ENCODE data around the gene SLC2A6. TPM values are rescaled to one million over a fixed set of nuclear protein-coding genes. Genes with fewer than 3 reads are reported as not detected.

The SLC2A6 gene
- total RNA-seq, 1 donor from 2014 or later, result 8.4 TPM

GRCh38 chr9:133421615-133422542 lies 57.0 kb downstream of the SLC2A6 start, which contains the start of gene ADAMTS13:
ADAMTS13 (plus strand) TSS chr9:133422367; CDS start chr9:133422444, 77 bp downstream.
- Mint-ChIP-seq H3K4me1 (ENCODE audit: unreplicated experiment) (peaks cover 20% of the 10 kb centered on the region), H3K4me3 (ENCODE audit: unreplicated experiment) (no peak within 1 kb of the TSS), H3K27me3 (ENCODE audit: unreplicated experiment) (peaks cover 3% of the 10 kb centered on the region), H3K36me3 (ENCODE audit: unreplicated experiment) (no peaks in the 10 kb centered on the region), H3K27ac (ENCODE audit: unreplicated experiment) (no peak within 1 kb of the TSS), H3K9me3 (ENCODE audit: unreplicated experiment) (no peaks in the 10 kb centered on the region)
- TF ChIP-seq, protein P1, sequence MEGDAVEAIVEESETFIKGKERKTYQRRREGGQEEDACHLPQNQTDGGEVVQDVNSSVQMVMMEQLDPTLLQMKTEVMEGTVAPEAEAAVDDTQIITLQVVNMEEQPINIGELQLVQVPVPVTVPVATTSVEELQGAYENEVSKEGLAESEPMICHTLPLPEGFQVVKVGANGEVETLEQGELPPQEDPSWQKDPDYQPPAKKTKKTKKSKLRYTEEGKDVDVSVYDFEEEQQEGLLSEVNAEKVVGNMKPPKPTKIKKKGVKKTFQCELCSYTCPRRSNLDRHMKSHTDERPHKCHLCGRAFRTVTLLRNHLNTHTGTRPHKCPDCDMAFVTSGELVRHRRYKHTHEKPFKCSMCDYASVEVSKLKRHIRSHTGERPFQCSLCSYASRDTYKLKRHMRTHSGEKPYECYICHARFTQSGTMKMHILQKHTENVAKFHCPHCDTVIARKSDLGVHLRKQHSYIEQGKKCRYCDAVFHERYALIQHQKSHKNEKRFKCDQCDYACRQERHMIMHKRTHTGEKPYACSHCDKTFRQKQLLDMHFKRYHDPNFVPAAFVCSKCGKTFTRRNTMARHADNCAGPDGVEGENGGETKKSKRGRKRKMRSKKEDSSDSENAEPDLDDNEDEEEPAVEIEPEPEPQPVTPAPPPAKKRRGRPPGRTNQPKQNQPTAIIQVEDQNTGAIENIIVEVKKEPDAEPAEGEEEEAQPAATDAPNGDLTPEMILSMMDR (IDR thresholded peaks at IDR 0.05), result no peak
- DNase-seq (ENCODE audit: extremely low spot score, unreplicated experiment), result no peak

Other genes starting within 250 kb of the SLC2A6 start
- gene ABO, start 203.9 kb downstream of the SLC2A6 start, total RNA-seq, result not detected in 2 replicates
- gene SURF6, start 142.9 kb downstream of the SLC2A6 start, total RNA-seq, result 16.0 and 19.8 TPM in 2 replicates
- 23.4 and 27.6 TPM in 2 replicates for gene MED22, start 131.0 kb downstream of the SLC2A6 start, total RNA-seq
- 1,770 and 1,772 TPM in 2 replicates for gene RPL7A, start 130.9 kb downstream of the SLC2A6 start, total RNA-seq
- gene SURF1, start 122.6 kb downstream of the SLC2A6 start, total RNA-seq, result 36.2 and 39.4 TPM in 2 replicates
- gene SURF2, start 122.5 kb downstream of the SLC2A6 start, total RNA-seq, result 15.4 and 16.3 TPM in 2 replicates
- gene SURF4, start 103.0 kb downstream of the SLC2A6 start, total RNA-seq, result 190 and 201 TPM in 2 replicates
- 3.5 and 5.1 TPM in 2 replicates for gene STKLD1, start 102.7 kb downstream of the SLC2A6 start, total RNA-seq
- 22.2 and 22.8 TPM in 2 replicates for gene REXO4, start 61.1 kb downstream of the SLC2A6 start, total RNA-seq
- gene ADAMTS13, start 56.7 kb downstream of the SLC2A6 start, total RNA-seq, result 7.4 and 8.8 TPM in 2 replicates
- gene CACFD1, start 19.1 kb downstream of the SLC2A6 start, total RNA-seq, result 28.9 and 29.3 TPM in 2 replicates
- gene MYMK, start 45.9 kb upstream of the SLC2A6 start, total RNA-seq, result not detected in 2 replicates
- gene ADAMTSL2, start 55.6 kb upstream of the SLC2A6 start, total RNA-seq, result 0.10 and 0.11 TPM in 2 replicates
- gene FAM163B, start 130.3 kb upstream of the SLC2A6 start, total RNA-seq, result not detected in 2 replicates
- not detected in 2 replicates for gene DBH, start 157.3 kb upstream of the SLC2A6 start, total RNA-seq

Measured in osteocyte (in vitro differentiated cells).